HCT116 (cell line): ENCODE results near the gene SIPA1L3. TPM values are rescaled to one million over a fixed set of nuclear protein-coding genes. Genes with fewer than 3 reads are reported as not detected.

Experiments used
- ATAC-seq: fragments of 200-7000 bp; cut with Tn5 transposase; 2 replicates; pipeline ENCODE4 v1.9.1; 2020; ENCODE audit warnings: mild to moderate bottlenecking, moderate library complexity
- BruUV-seq: library from RNA; stranded (reverse); fragments of 400-500 nt; replicated peaks from 2 replicates; lab custom pipeline; 2021; lab: Mats Ljungman, UMichigan
- CTCF ChIA-PET: fragments of 300-600 bp; sonication (Branson Sonifier 250); formaldehyde crosslinking; loops from one replicate; lab custom pipeline; 2021; ENCODE audit warnings: antibody characterized with exemption; lab: Charles Lee
- POLR2A ChIA-PET: fragments of 300-600, 350-600 bp; sonication (Branson Sonifier 250); formaldehyde crosslinking; loops from one replicate; lab custom pipeline; 2021; ENCODE audit warnings: antibody characterized with exemption; lab: Charles Lee
- RAD21 ChIA-PET, 2 experiments: fragments of 300-600 bp; sonication (Branson Sonifier 250); formaldehyde crosslinking; loops; one replicate each; lab custom pipeline; 2023; ENCODE audit warnings: low total read pairs in 2 of 2; ENCODE audit not compliant: uncharacterized antibody in 2 of 2, unreplicated experiment in 2 of 2, low non-redundant PET in 1 of 2; lab: Charles Lee
- DNase-seq: peaks from one replicate; pipeline ENCODE4 v3.0.0-alpha.2; 2010; ENCODE audit warnings: low read depth, low spot score
- H2AFZ ChIP-seq: fragments of 200-600 bp; shearing (Covaris generic), sonication (generic); 2 replicates; pipeline ENCODE4 v1.6.1; 2017; ENCODE audit warnings: low read depth, mixed run types, mixed read lengths, antibody characterized with exemption, low read length; ENCODE audit not compliant: poor library complexity, severe bottlenecking
- H3K27ac ChIP-seq: 2 replicates; pipeline ENCODE4 v1.5.1; 2012; ENCODE audit warnings: low read depth, low read length
- H3K27me3 ChIP-seq: fragments of 200-600 bp; sonication (generic); 2 replicates; pipeline ENCODE4 v1.6.1; 2016; ENCODE audit warnings: mixed run types, low read length, mixed read lengths; ENCODE audit not compliant: insufficient read depth
- H3K36me3 ChIP-seq, 2 experiments: fragments of 200-500 bp in 1 of 2; fragments of 200-600 bp in 1 of 2; sonication (Bioruptor generic) in 1 of 2; sonication (generic) in 1 of 2; 2 replicates each; pipeline versions ENCODE4 v1.5.1 to v1.6.1; 2014 to 2016; ENCODE audit warnings: low read length in 2 of 2, inconsistent platforms in 1 of 2, mixed read lengths in 1 of 2, mixed run types in 1 of 2; ENCODE audit not compliant: insufficient read depth in 2 of 2, control insufficient read depth in 1 of 2
- H3K4me1 ChIP-seq, 2 experiments: fragments of 200-600 bp in 1 of 2; sonication (generic) in 1 of 2; 2 replicates each; pipeline versions ENCODE4 v1.5.1 to v1.6.1; 2012 to 2017; ENCODE audit warnings: low read length in 2 of 2, inconsistent platforms in 1 of 2, mild to moderate bottlenecking in 1 of 2, mixed read lengths in 1 of 2, mixed run types in 1 of 2, moderate library complexity in 1 of 2; ENCODE audit not compliant: insufficient read depth in 2 of 2, control insufficient read depth in 1 of 2
- H3K4me2 ChIP-seq: fragments of 200-600 bp; sonication (generic); 2 replicates; pipeline ENCODE4 v1.6.1; 2017; ENCODE audit warnings: mixed run types, low read length, mixed read lengths
- H3K4me3 ChIP-seq, 2 experiments: fragments of 200-600 bp in 1 of 2; sonication (generic) in 1 of 2; replicated peaks in 1 of 2; 2 replicates each; pipeline ENCODE4 v1.5.1; 2011 to 2016; ENCODE audit warnings: low read length in 2 of 2, control low read depth in 1 of 2, low read depth in 1 of 2, mild to moderate bottlenecking in 1 of 2, mixed read lengths in 1 of 2, mixed run types in 1 of 2
- H3K79me2 ChIP-seq: fragments of 200-600 bp; sonication (generic); 2 replicates; pipeline ENCODE4 v1.6.1; 2017; ENCODE audit warnings: mild to moderate bottlenecking, mixed run types, low read length, moderate library complexity, mixed read lengths; ENCODE audit not compliant: insufficient read depth
- H3K9ac ChIP-seq: fragments of 200-600 bp; sonication (generic); 2 replicates; pipeline ENCODE4 v1.6.1; 2016; ENCODE audit warnings: low read length, mixed read lengths
- H3K9me2 ChIP-seq: fragments of 200-600 bp; sonication (generic), shearing (Covaris generic); 2 replicates; pipeline ENCODE4 v1.6.1; 2017; ENCODE audit warnings: mixed run types, mild to moderate bottlenecking, moderate library complexity; ENCODE audit not compliant: insufficient read depth
- H3K9me3 ChIP-seq, 2 experiments: fragments of 200-500 bp in 1 of 2; fragments of 200-600 bp in 1 of 2; sonication (Bioruptor generic) in 1 of 2; sonication (generic) in 1 of 2; 2 replicates each; pipeline ENCODE4 v1.6.1; 2014 to 2017; ENCODE audit warnings: low read length in 2 of 2, mixed read lengths in 2 of 2, inconsistent platforms in 1 of 2, low read depth in 1 of 2, mild to moderate bottlenecking in 1 of 2, mixed run types in 1 of 2, moderate library complexity in 1 of 2; ENCODE audit not compliant: control insufficient read depth in 1 of 2, insufficient read depth in 1 of 2
- H4K20me1 ChIP-seq: fragments of 200-600 bp; sonication (generic), shearing (Covaris generic); 2 replicates; pipeline ENCODE4 v1.6.1; 2017; ENCODE audit warnings: mixed run types, mild to moderate bottlenecking, moderate library complexity; ENCODE audit not compliant: insufficient read depth
- ATF3 ChIP-seq: IDR thresholded peaks from 2 replicates; pipeline ENCODE4 v1.6.1; 2012
- CEBPB ChIP-seq: IDR thresholded peaks from 2 replicates; pipeline ENCODE4 v1.6.1; 2012; ENCODE audit warnings: low read depth
- CTCF ChIP-seq, 3 experiments: fragments of 200-600 bp in 1 of 3; sonication (generic) in 1 of 3; IDR thresholded peaks in 2 of 3; conservative IDR thresholded peaks in 1 of 3; 2 replicates each; pipeline ENCODE4 v1.5.1; 2012 to 2017; ENCODE audit warnings: low read depth in 2 of 3, low read length in 2 of 3, antibody characterized with exemption in 1 of 3, borderline replicate concordance in 1 of 3, control low read depth in 1 of 3, mild to moderate bottlenecking in 1 of 3, mixed read lengths in 1 of 3, mixed run types in 1 of 3, moderate library complexity in 1 of 3; ENCODE audit not compliant: insufficient read depth in 1 of 3
- ELF1 ChIP-seq: IDR thresholded peaks from 2 replicates; pipeline ENCODE4 v1.6.1; 2012; ENCODE audit warnings: low read depth, borderline replicate concordance
- RAD21 ChIP-seq: IDR thresholded peaks from 2 replicates; pipeline ENCODE4 v1.6.1; 2012; ENCODE audit warnings: low read depth, mild to moderate bottlenecking
- REST ChIP-seq: IDR thresholded peaks from 2 replicates; pipeline ENCODE4 v1.6.1; 2012; ENCODE audit warnings: low read depth
- SP1 ChIP-seq: IDR thresholded peaks from 2 replicates; pipeline ENCODE4 v1.6.1; 2012; ENCODE audit warnings: low read depth
- SRF ChIP-seq: IDR thresholded peaks from 2 replicates; pipeline ENCODE4 v1.6.1; 2012; ENCODE audit warnings: low read depth
- YY1 ChIP-seq: IDR thresholded peaks from 2 replicates; pipeline ENCODE4 v1.6.1; 2011; ENCODE audit warnings: low read length, low read depth, moderate library complexity, mild to moderate bottlenecking; ENCODE audit not compliant: insufficient replicate concordance; ENCODE audit errors: extremely low read depth
- ZNF274 ChIP-seq: fragments of 200-500 bp; sonication (Bioruptor generic); IDR thresholded peaks from 2 replicates; pipeline ENCODE4 v1.6.1; 2014; ENCODE audit warnings: mild to moderate bottlenecking, low read depth, low read length, inconsistent platforms
- intact Hi-C: fragments of 100-400 bp; cut with micrococcal nuclease; formaldehyde crosslinking; loops from 2 replicates; pipeline ENCODE4 v1.10.0; 2022
- total RNA-seq: library from RNA; stranded (reverse); gene quantifications from one replicate; pipeline ENCODE4 v1.2.1, GENCODE V29; 2021; ENCODE audit not compliant: unreplicated experiment
- TF ChIP-seq, protein P1 (sequence below): IDR thresholded peaks from 2 replicates; pipeline ENCODE4 v1.6.1; 2011; ENCODE audit warnings: mild to moderate bottlenecking, low read length, moderate library complexity; ENCODE audit not compliant: insufficient replicate concordance; ENCODE audit errors: extremely low read depth

SIPA1L3 gene
- total RNA-seq, 1 experiment from 2014 or later: 41.8 TPM

GRCh38 chr19:37909661-37910199 lies 2.7 kb downstream of the SIPA1L3 start:
- no peak for TF ChIP-seq ZNF274
- TF ChIP-seq, all 23 proteins: peak for 0
- no peaks in the 10 kb centered on the region for H3K36me3 ChIP-seq
- peaks cover 7 to 24% of the 10 kb centered on the region in 2 experiments; a peak in 3 of 4 replicates for H3K4me1 ChIP-seq
- no peak overlapping the region for H3K4me3 ChIP-seq
- H3K27me3 ChIP-seq: no peaks in the 10 kb centered on the region
- H2AFZ ChIP-seq: no peak overlapping the region
- no peak overlapping the region for H3K27ac ChIP-seq
- intact Hi-C loops: no loop called here
- ChIA-PET CTCF (no interaction called here), POLR2A (no interaction called here), RAD21 (no interaction called here)
- no peak for ATAC-seq
- H4K20me1 ChIP-seq: 0 out of 2 replicates have a peak, but pooled peaks cover 4% of the 10 kb centered on the region
- no peaks in the 10 kb centered on the region for H3K9me3 ChIP-seq
- no peak overlapping the region for H3K4me2 ChIP-seq
- DNase-seq: no peak
- H3K79me2 ChIP-seq: peaks cover 69% of the 10 kb centered on the region
- no TSS peak for BruUV-seq
- no peak overlapping the region for H3K9ac ChIP-seq
- no peaks in the 10 kb centered on the region for H3K9me2 ChIP-seq

DNA sequence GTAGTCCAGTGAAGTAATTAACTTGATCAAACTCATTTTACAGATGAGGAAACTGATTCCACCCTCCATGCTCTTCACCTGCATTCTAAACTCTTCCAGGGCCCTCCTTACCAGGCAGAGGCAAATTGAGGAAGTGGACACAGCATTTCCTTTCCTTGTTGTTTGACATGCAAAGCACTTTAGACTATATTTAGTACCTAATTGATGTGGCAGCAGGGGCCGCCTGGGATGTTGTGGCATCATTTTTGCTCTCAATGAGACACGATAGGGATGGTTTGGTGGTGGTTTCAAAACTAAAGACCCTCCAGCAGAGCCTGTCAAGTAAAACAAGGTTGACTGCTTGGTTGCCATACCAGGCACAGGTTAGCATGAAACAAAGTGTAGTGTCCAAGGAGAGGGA lies 7.9 kb downstream of the SIPA1L3 start:
- no peaks in the 10 kb centered on the region for H3K9me2 ChIP-seq
- no peaks in the 10 kb centered on the region for H3K27me3 ChIP-seq
- no peak overlapping the region for H3K4me2 ChIP-seq
- ChIA-PET POLR2A (no interaction called here), RAD21 (no interaction called here), CTCF (no interaction called here)
- H2AFZ ChIP-seq: no peak overlapping the region
- BruUV-seq: no TSS peak
- no peak overlapping the region for H3K9ac ChIP-seq
- H3K79me2 ChIP-seq: peaks cover 81% of the 10 kb centered on the region
- no peak for DNase-seq
- H3K36me3 ChIP-seq: 0 out of 4 replicates have a peak, but pooled peaks cover 0 to 3% of the 10 kb centered on the region in 2 experiments
- 0 out of 4 replicates have a peak, but pooled peaks cover 0 to 3% of the 10 kb centered on the region in 2 experiments for H3K4me1 ChIP-seq
- H4K20me1 ChIP-seq: 0 out of 2 replicates have a peak, but pooled peaks cover 4% of the 10 kb centered on the region
- no peak overlapping the region for H3K27ac ChIP-seq
- no peaks in the 10 kb centered on the region for H3K9me3 ChIP-seq
- H3K4me3 ChIP-seq: no peak overlapping the region
- intact Hi-C loops: no loop called here
- ATAC-seq: no peak
- TF ChIP-seq REST (no peak), SP1 (no peak), ZNF274 (no peak), ELF1 (no peak), YY1 (no peak), SRF (no peak), ATF3 (no peak), CEBPB (no peak), CTCF (IDR thresholded peaks at IDR 0.05 in 2 of 3, conservative IDR thresholded peaks at IDR 0.05 in 1 of 3; ENCODE audit: borderline replicate concordance in 1 of 3, insufficient read depth in 1 of 3, low read depth in 2 of 3, low read length in 2 of 3) (no peak), RAD21 (no peak)
- TF ChIP-seq, protein P1, sequence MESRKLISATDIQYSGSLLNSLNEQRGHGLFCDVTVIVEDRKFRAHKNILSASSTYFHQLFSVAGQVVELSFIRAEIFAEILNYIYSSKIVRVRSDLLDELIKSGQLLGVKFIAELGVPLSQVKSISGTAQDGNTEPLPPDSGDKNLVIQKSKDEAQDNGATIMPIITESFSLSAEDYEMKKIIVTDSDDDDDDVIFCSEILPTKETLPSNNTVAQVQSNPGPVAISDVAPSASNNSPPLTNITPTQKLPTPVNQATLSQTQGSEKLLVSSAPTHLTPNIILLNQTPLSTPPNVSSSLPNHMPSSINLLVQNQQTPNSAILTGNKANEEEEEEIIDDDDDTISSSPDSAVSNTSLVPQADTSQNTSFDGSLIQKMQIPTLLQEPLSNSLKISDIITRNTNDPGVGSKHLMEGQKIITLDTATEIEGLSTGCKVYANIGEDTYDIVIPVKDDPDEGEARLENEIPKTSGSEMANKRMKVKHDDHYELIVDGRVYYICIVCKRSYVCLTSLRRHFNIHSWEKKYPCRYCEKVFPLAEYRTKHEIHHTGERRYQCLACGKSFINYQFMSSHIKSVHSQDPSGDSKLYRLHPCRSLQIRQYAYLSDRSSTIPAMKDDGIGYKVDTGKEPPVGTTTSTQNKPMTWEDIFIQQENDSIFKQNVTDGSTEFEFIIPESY: no peak
